Nephron progenitor cell (in vitro differentiated cells): ENCODE results near the gene LCN10.

ENCODE experiments used
- DNase-seq: peaks from one replicate; pipeline ENCODE4 v3.0.0; 2021
- H3K27ac Mint-ChIP-seq: 2 replicates; pipeline ENCODE4 v1.8.0; 2021; ENCODE audit warnings: mild to moderate bottlenecking, moderate library complexity, mixed read lengths
- H3K27me3 Mint-ChIP-seq: 2 replicates; pipeline ENCODE4 v1.8.0; 2021; ENCODE audit warnings: mild to moderate bottlenecking, low read depth, mixed read lengths; ENCODE audit not compliant: poor library complexity
- H3K36me3 Mint-ChIP-seq: 2 replicates; pipeline ENCODE4 v1.8.0; 2021; ENCODE audit warnings: low read depth, mixed read lengths
- H3K4me1 Mint-ChIP-seq: 2 replicates; pipeline ENCODE4 v1.8.0; 2021; ENCODE audit warnings: mixed read lengths
- H3K4me3 Mint-ChIP-seq: 2 replicates; pipeline ENCODE4 v1.8.0; 2021; ENCODE audit warnings: mild to moderate bottlenecking, moderate library complexity, mixed read lengths
- H3K9me3 Mint-ChIP-seq: 2 replicates; pipeline ENCODE4 v1.8.0; 2021; ENCODE audit warnings: mild to moderate bottlenecking, moderate library complexity, mixed read lengths
- CTCF ChIP-seq: fragments of 200-600 bp; sonication (generic); IDR thresholded peaks from 2 replicates; pipeline ENCODE4 v1.5.0; 2021; ENCODE audit warnings: antibody characterized with exemption

Gene LCN10

GRCh38 chr9:136732444-136733178 is 10.1 kb downstream of the LCN10 start:
- no peak overlapping the region for H3K27ac Mint-ChIP-seq
- no peak for DNase-seq
- H3K4me1 Mint-ChIP-seq: peaks cover 15% of the 10 kb centered on the region
- H3K27me3 Mint-ChIP-seq: peaks cover 16% of the 10 kb centered on the region
- no peak for TF ChIP-seq CTCF
- H3K4me3 Mint-ChIP-seq: no peak overlapping the region
- H3K36me3 Mint-ChIP-seq: peaks cover 7% of the 10 kb centered on the region
- peaks cover under 1% of the 10 kb centered on the region for H3K9me3 Mint-ChIP-seq

GRCh38 chr9:136729926-136730325 is 12.8 kb downstream of the LCN10 start:
- no peak for TF ChIP-seq CTCF
- Mint-ChIP-seq H3K9me3 (no peaks in the 10 kb centered on the region), H3K4me1 (peaks cover 38% of the 10 kb centered on the region), H3K36me3 (peaks cover 24% of the 10 kb centered on the region), H3K27me3 (peaks cover 16% of the 10 kb centered on the region), H3K4me3 (peak overlapping the region; percentile 75), H3K27ac (no peak overlapping the region)
- no peak for DNase-seq

DNA sequence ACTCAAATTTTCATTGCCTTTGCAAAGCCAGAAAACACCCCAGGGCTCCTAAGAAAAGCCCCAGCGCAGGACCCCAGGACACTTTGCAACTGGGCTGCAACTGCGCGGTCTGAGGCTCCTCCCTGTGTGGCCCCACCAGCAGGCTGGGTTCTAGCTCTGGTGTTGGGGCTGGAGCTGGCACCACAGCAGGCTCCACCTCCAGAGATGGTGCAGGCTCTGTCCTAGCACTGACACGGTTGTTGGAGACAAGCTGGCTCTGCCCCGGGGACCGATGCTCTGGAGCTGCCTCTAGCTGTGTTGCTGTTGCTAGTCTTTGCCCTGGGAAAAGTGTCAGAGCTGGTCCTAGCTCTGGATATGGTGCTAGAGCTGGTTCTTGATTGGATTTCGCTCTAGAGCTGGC is 13.6 kb downstream of the LCN10 start:
- Mint-ChIP-seq H3K27me3 (peaks cover 16% of the 10 kb centered on the region), H3K36me3 (peaks cover 30% of the 10 kb centered on the region), H3K27ac (no peak overlapping the region), H3K4me1 (peaks cover 43% of the 10 kb centered on the region), H3K9me3 (no peaks in the 10 kb centered on the region), H3K4me3 (peak overlapping the region; percentile 75)
- DNase-seq: no peak
- no peak for TF ChIP-seq CTCF

DNA sequence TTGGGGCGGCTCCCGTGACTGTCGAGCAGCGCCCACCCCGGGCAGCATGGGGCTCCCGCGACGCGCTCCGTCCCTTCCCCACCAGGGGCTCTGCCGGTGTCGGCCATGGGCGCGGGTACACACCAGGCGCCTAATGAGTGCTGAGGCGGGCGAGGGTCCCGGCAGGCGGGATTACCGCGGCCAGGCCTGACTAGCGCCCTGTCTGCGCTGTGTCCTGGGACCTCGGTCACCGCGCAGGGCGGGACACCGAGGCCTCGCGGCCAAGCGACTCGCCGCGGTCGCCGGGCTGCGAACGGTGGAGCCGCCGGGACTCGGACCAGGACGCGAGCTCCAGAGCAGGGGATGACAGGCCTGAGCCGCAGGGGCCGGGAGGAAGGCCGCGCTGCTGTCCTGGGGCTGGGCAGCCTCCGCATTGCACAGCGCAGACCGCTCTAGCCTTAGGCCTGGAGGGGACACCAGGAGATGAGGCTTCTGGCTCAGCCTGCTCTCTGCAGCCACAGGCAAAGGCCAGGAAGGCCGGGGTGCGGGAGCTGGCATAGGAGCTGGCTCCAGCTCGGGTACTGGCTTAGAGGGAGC is 14.1 kb downstream of the LCN10 start:
- Mint-ChIP-seq H3K4me1 (peaks cover 44% of the 10 kb centered on the region), H3K9me3 (no peaks in the 10 kb centered on the region), H3K27ac (no peak overlapping the region), H3K27me3 (peaks cover 16% of the 10 kb centered on the region), H3K36me3 (peaks cover 35% of the 10 kb centered on the region), H3K4me3 (peak overlapping the region; percentile 75)
- no peak for TF ChIP-seq CTCF
- peak; percentile 67 for DNase-seq

GRCh38 chr9:136728080-136728547 is 14.6 kb downstream of the LCN10 start:
- H3K4me1 Mint-ChIP-seq: peaks cover 44% of the 10 kb centered on the region
- H3K27ac Mint-ChIP-seq: no peak overlapping the region
- H3K9me3 Mint-ChIP-seq: no peaks in the 10 kb centered on the region
- H3K4me3 Mint-ChIP-seq: peak overlapping the region; percentile 98
- peak; percentile 71 for TF ChIP-seq CTCF
- peaks cover 36% of the 10 kb centered on the region for H3K36me3 Mint-ChIP-seq
- peaks cover 13% of the 10 kb centered on the region for H3K27me3 Mint-ChIP-seq
- peak; percentile 94 for DNase-seq
